ENCODE measurements around the gene CCNY.

- no peak for TF ChIP-seq REST (IDR thresholded peaks at IDR 0.05; ENCODE audit: low read depth)
- TF ChIP-seq CEBPB (IDR thresholded peaks at IDR 0.05), result no peak
- no peak for TF ChIP-seq MAX (IDR thresholded peaks at IDR 0.05)
- TF ChIP-seq NFIC (IDR thresholded peaks at IDR 0.05), result no peak
- TF ChIP-seq RAD21 (IDR thresholded peaks at IDR 0.05; ENCODE audit: low read depth), result no peak
- no peak for TF ChIP-seq TEAD4 (IDR thresholded peaks at IDR 0.05)
- TF ChIP-seq EP300 (IDR thresholded peaks at IDR 0.05; ENCODE audit: borderline replicate concordance), result no peak
- TF ChIP-seq TAF1 (IDR thresholded peaks at IDR 0.05; ENCODE audit: low read depth), result no peak
- TF ChIP-seq EGR1 (IDR thresholded peaks at IDR 0.05), result no peak
- TF ChIP-seq CREB1 (IDR thresholded peaks at IDR 0.05; ENCODE audit: low read depth), result no peak
- TF ChIP-seq FOXM1 (IDR thresholded peaks at IDR 0.05; ENCODE audit: borderline replicate concordance, low read depth), result no peak
- TF ChIP-seq USF1 (IDR thresholded peaks at IDR 0.05), result no peak
Measured at GRCh38 chr10:35382096-35382495, 45.8 kb downstream of the CCNY start.

All from Ishikawa (cell line).